Loucy (cell line): ENCODE measurements around the gene COBLL1.

ENCODE experiments used
- H2AFZ ChIP-seq: fragments of 200-600 bp; sonication (generic); 2 replicates; pipeline ENCODE4 v1.6.0; 2016; ENCODE audit warnings: antibody characterized with exemption, mild to moderate bottlenecking, low read length, moderate library complexity
- H3F3A ChIP-seq: fragments of 200-600 bp; 2 replicates; pipeline ENCODE4 v1.6.0; 2016; ENCODE audit warnings: antibody characterized with exemption, low read depth, mild to moderate bottlenecking
- H3K27me3 ChIP-seq: fragments of 200-600 bp; sonication (generic); 2 replicates; pipeline ENCODE4 v1.6.1; 2014; ENCODE audit warnings: low read length, mild to moderate bottlenecking; ENCODE audit not compliant: insufficient read depth, poor library complexity, severe bottlenecking
- H3K36me3 ChIP-seq: fragments of 200-600 bp; sonication (generic); 2 replicates; pipeline ENCODE4 v1.6.1; 2016; ENCODE audit warnings: low read length; ENCODE audit not compliant: insufficient read depth
- H3K4me1 ChIP-seq: fragments of 200-600 bp; sonication (generic); 2 replicates; pipeline ENCODE4 v1.5.1; 2014; ENCODE audit warnings: low read length, mild to moderate bottlenecking; ENCODE audit not compliant: insufficient read depth, poor library complexity, severe bottlenecking
- H3K4me2 ChIP-seq: fragments of 200-600 bp; sonication (generic); 2 replicates; pipeline ENCODE4 v1.6.0; 2014; ENCODE audit warnings: antibody characterized with exemption, low read length, low read depth, mild to moderate bottlenecking; ENCODE audit not compliant: poor library complexity, severe bottlenecking
- H3K4me3 ChIP-seq: fragments of 200-600 bp; sonication (generic); 2 replicates; pipeline ENCODE4 v1.5.1; 2014; ENCODE audit warnings: low read length, mild to moderate bottlenecking, mixed read lengths; ENCODE audit not compliant: poor library complexity, severe bottlenecking
- H3K79me2 ChIP-seq: fragments of 200-600 bp; sonication (generic); 2 replicates; pipeline ENCODE4 v1.6.1; 2014; ENCODE audit warnings: low read length; ENCODE audit not compliant: insufficient read depth
- H3K9ac ChIP-seq: fragments of 200-600 bp; sonication (generic); 2 replicates; pipeline ENCODE4 v1.6.0; 2014; ENCODE audit warnings: mild to moderate bottlenecking, low read depth, low read length, moderate library complexity; ENCODE audit not compliant: poor library complexity, severe bottlenecking
- H3K9me2 ChIP-seq: fragments of 200-600 bp; sonication (generic); replicated peaks from 2 replicates; pipeline ENCODE4 v1.6.1; 2016; ENCODE audit warnings: low read depth, low read length, mixed read lengths
- H3K9me3 ChIP-seq: fragments of 200-600 bp; sonication (generic); 2 replicates; pipeline ENCODE4 v1.6.1; 2014; ENCODE audit warnings: mild to moderate bottlenecking, antibody characterized with exemption, low read length, low read depth; ENCODE audit not compliant: insufficient read depth
- H4K20me1 ChIP-seq: fragments of 200-600 bp; sonication (generic); 2 replicates; pipeline ENCODE4 v1.6.0; 2014; ENCODE audit warnings: antibody characterized with exemption, low read length, mild to moderate bottlenecking; ENCODE audit not compliant: insufficient read depth, poor library complexity, severe bottlenecking
- EZH2phosphoT487 ChIP-seq: fragments of 200-600 bp; IDR thresholded peaks from 2 replicates; pipeline ENCODE4 v1.6.1; 2018; ENCODE audit warnings: antibody characterized with exemption, mild to moderate bottlenecking, moderate library complexity, borderline replicate concordance
- TF ChIP-seq, protein P1 (sequence below): fragments of 200-600 bp; sonication (generic); conservative IDR thresholded peaks from 2 replicates; pipeline ENCODE4 v1.5.1; 2014; ENCODE audit warnings: mild to moderate bottlenecking, antibody characterized with exemption, low read length

Gene COBLL1

DNA sequence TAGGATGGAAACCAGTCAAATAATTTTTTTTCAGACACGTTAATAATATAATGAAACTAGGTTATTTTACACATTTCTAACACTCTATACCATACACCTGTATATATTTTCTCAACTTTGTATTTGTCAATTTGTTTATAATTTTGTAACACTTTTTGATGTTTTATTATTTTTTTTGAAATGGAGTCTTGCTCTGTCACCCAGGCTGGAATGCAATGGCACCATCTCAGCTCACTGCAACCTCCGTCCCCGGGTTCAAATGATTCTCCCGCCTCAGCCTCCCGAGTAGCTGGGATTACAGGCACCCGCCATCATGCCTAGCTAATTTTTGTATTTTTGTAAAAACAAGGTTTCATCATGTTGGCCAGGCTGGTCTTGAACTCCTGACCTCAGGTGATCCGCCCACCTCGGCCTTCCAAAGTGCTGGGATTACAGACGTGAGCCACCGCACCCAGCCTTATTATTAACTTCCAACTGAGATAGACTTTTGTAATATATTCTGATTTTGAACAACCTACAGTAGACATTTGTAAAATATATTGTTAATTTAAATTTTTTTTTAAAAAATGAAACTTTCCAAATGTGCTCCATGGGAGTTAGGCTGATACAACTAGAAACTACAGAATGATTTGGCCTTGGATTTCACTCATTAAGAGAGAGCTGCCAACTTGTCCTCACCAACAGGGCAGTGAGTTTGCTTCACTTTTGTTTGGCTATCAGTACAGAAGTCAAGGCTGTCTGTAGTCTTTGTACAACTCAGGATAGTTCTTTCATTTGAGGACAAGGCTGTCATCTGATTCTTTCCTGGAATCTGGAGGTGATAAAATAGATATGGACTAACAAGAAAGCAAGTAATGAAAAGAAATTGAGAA is 33.9 kb upstream of the COBLL1 start:
- H3K36me3 ChIP-seq = no peaks in the 10 kb centered on the region
- H4K20me1 ChIP-seq = no peaks in the 10 kb centered on the region
- TF ChIP-seq EZH2phosphoT487 = no peak
- TF ChIP-seq, protein P1, sequence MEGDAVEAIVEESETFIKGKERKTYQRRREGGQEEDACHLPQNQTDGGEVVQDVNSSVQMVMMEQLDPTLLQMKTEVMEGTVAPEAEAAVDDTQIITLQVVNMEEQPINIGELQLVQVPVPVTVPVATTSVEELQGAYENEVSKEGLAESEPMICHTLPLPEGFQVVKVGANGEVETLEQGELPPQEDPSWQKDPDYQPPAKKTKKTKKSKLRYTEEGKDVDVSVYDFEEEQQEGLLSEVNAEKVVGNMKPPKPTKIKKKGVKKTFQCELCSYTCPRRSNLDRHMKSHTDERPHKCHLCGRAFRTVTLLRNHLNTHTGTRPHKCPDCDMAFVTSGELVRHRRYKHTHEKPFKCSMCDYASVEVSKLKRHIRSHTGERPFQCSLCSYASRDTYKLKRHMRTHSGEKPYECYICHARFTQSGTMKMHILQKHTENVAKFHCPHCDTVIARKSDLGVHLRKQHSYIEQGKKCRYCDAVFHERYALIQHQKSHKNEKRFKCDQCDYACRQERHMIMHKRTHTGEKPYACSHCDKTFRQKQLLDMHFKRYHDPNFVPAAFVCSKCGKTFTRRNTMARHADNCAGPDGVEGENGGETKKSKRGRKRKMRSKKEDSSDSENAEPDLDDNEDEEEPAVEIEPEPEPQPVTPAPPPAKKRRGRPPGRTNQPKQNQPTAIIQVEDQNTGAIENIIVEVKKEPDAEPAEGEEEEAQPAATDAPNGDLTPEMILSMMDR = no peak
- H3F3A ChIP-seq = no peaks in the 10 kb centered on the region
- no peaks in the 10 kb centered on the region for H3K9me2 ChIP-seq
- H3K4me2 ChIP-seq = no peak overlapping the region
- H3K79me2 ChIP-seq = no peaks in the 10 kb centered on the region
- H3K4me3 ChIP-seq = no peak overlapping the region
- no peak overlapping the region for H3K9ac ChIP-seq
- no peaks in the 10 kb centered on the region for H3K27me3 ChIP-seq
- H3K9me3 ChIP-seq = no peaks in the 10 kb centered on the region
- no peaks in the 10 kb centered on the region for H3K4me1 ChIP-seq
- H2AFZ ChIP-seq = no peak overlapping the region

DNA sequence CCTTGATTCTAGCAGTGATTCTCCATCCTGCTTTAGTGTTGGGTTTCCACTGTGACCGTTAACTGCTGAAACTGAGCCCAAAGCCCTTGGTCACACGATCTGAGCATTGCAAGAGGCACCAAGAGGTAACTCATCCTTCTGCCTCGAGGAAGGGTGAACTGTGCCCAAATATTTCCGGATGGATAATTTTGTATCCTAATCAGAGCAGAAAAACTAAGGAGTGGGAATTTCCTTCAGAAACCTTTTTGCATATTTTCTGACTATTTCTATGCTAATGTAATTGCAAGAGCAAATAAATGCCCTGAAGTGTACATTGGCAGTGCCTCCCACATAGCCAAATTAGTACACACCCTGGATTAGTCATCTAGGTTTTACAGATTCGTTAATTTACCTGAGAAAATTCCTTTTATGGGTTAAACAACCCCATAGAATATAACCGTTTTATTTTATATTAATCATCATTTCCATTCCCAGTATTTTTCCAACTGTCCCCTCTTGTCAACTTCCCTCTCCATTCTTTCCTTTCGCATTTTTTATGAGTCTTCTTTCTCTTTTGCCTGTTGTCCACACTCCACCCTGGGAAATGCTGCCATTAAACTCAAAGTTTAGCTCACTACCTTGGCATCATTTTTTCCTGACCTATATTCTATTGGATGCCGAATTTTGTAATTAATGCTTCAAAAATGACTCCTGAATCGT is 31.7 kb upstream of the COBLL1 start:
- Histone ChIP-seq H3K9me3 (no peaks in the 10 kb centered on the region), H3K4me1 (no peaks in the 10 kb centered on the region), H3K4me3 (no peak overlapping the region), H3K27me3 (no peaks in the 10 kb centered on the region), H3F3A (no peaks in the 10 kb centered on the region), H3K4me2 (no peak overlapping the region), H4K20me1 (no peaks in the 10 kb centered on the region), H3K9me2 (no peaks in the 10 kb centered on the region), H2AFZ (no peak overlapping the region), H3K9ac (no peak overlapping the region), H3K36me3 (no peaks in the 10 kb centered on the region), H3K79me2 (no peaks in the 10 kb centered on the region)
- TF ChIP-seq, protein P1 = no peak
- no peak for TF ChIP-seq EZH2phosphoT487

DNA sequence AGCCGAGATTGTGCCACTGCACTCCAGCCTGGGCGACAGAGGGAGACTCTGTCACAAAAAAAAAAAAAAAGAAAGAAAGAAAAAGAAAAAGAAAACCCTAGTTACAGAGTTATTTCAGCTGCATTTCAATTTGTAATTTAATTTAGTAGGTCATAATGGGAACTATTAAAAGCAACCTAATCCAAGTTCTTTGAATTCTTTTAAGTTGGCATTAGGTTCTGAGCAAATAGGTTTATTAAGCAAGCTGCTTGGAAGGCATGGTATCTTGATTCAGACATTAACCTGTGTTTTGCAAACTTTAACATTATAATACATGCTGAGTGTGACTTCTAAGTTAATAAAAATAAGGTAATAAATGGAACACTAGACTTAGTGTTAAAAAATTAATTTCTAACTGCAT is 29.8 kb upstream of the COBLL1 start:
- TF ChIP-seq EZH2phosphoT487 = no peak
- TF ChIP-seq, protein P1 = no peak
- H3K4me1 ChIP-seq = no peaks in the 10 kb centered on the region

More for the DNA sequence above, 29.8 kb upstream of the COBLL1 start:
- H3F3A ChIP-seq = no peaks in the 10 kb centered on the region
- H3K9ac ChIP-seq = no peak overlapping the region
- no peaks in the 10 kb centered on the region for H3K9me2 ChIP-seq
- no peaks in the 10 kb centered on the region for H4K20me1 ChIP-seq
- no peaks in the 10 kb centered on the region for H3K79me2 ChIP-seq
- no peaks in the 10 kb centered on the region for H3K27me3 ChIP-seq
- no peak overlapping the region for H3K4me3 ChIP-seq
- no peaks in the 10 kb centered on the region for H3K9me3 ChIP-seq
- no peak overlapping the region for H3K4me2 ChIP-seq
- H2AFZ ChIP-seq = no peak overlapping the region
- H3K36me3 ChIP-seq = no peaks in the 10 kb centered on the region
